Uterus (tissue), 4 donors: ENCODE data around the gene CDT1. TPM values are rescaled to one million over a fixed set of nuclear protein-coding genes. Genes with fewer than 3 reads are reported as not detected.

Source experiments
- DNase-seq, 2 donors: peaks; one replicate each; pipeline ENCODE4 v3.0.0-alpha.2; 2019 to 2020
- H3K27ac ChIP-seq, 2 donors: fragments of 200-600 bp; sonication (generic); 1 replicate in 1 of 2; 2 replicates in 1 of 2; pipeline ENCODE4 v1.5.1; 2016 to 2018
- H3K27me3 ChIP-seq, 2 donors: fragments of 200-600 bp; sonication (generic); one replicate each; pipeline ENCODE4 v1.5.1; 2018 to 2019; ENCODE audit warnings: control low read depth in 1 of 2
- H3K36me3 ChIP-seq, 2 donors: fragments of 200-600 bp; sonication (generic); one replicate each; pipeline ENCODE4 v1.5.1; 2019; ENCODE audit warnings: control low read depth in 1 of 2
- H3K4me1 ChIP-seq, 2 donors: fragments of 200-600 bp; sonication (generic); one replicate each; pipeline ENCODE4 v1.5.1; 2018 to 2019; ENCODE audit warnings: control low read depth in 1 of 2
- H3K4me3 ChIP-seq, 2 donors: fragments of 200-600 bp; sonication (generic); 1 replicate in 1 of 2; 2 replicates in 1 of 2; pipeline ENCODE4 v1.5.1; 2018 to 2019; ENCODE audit warnings: mild to moderate bottlenecking in 1 of 2
- H3K9me3 ChIP-seq, 2 donors: fragments of 200-600 bp; sonication (generic); one replicate each; pipeline ENCODE4 v1.5.1; 2019; ENCODE audit warnings: control low read depth in 1 of 2
- POLR2A ChIP-seq, 2 donors: fragments of 450-650 bp; IDR thresholded peaks; one replicate each; pipeline ENCODE4 v1.6.1; 2016; ENCODE audit warnings: antibody characterized with exemption in 2 of 2, mild to moderate bottlenecking in 1 of 2, moderate library complexity in 1 of 2
- intact Hi-C: fragments of 100-400 bp; cut with DNase I; formaldehyde crosslinking; loops from one replicate; pipeline ENCODE4 v1.15.1; 2023; ENCODE audit warnings: low total_unique reads
- total RNA-seq, 4 donors: library from RNA; depleted of rRNA in 3 of 4; stranded (reverse); fragments of >200 nt in 3 of 4; gene quantifications; one replicate each; pipeline versions ENCODE4 v1.1.0 to v1.2.4, GENCODE V29; 2014 to 2023
- TF ChIP-seq, protein P1 (sequence below), 4 experiments: fragments of 200-600 bp in 2 of 4; fragments of 450-650 bp in 2 of 4; sonication (generic) in 2 of 4; IDR thresholded peaks; one replicate each; pipeline ENCODE4 v1.5.1; 2016 to 2019; ENCODE audit warnings: antibody characterized with exemption in 4 of 4, mild to moderate bottlenecking in 2 of 4, moderate library complexity in 1 of 4
- donor health status: DM: yes; HTN: yes; CAD: no.

The CDT1 gene
- total RNA-seq, 4 donors from 2014 or later = 0.34 to 6.6 TPM; not detected in 2

DNA sequence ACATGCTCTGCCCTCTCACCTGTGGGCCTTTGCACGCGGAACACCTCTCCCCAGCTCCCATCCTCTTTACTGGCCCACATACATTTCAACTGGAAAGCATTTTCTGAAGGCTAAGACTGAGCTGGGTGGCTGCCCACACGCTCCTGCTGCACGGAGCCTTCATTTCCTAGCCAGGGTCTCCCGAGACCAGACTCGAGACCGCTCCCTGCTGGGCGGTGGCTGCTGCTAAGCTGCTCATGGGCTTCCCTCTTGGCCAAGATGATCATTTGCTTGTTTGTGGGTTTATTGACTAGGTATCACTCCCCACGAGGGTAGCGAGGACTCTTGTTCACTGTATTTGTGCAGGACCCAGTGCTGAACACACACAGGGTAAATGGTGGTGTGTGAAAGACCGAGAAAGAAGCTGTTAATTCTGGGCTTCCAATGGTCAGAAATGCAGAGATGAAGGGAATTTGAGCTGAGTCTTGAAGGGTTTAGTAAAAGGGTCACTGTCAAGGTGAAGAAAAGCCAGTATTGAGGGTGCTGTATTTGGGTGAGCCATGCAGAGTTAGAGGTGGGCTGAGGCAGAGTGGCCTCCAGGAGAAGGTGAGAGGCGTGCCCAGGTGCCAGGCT lies 54.2 kb downstream of the CDT1 start:
- Histone ChIP-seq H3K9me3 (no peaks in the 10 kb centered on the region), H3K4me3 (peak overlapping the region; percentile 90), H3K4me1 (peaks cover 0 to 17% of the 10 kb centered on the region in 2 donors), H3K36me3 (no peaks in the 10 kb centered on the region), H3K27ac (peak overlapping the region; percentile 78 to 81), H3K27me3 (no peaks in the 10 kb centered on the region)
- DNase-seq = peak; percentile 53 to 67
- TF ChIP-seq, protein P1, sequence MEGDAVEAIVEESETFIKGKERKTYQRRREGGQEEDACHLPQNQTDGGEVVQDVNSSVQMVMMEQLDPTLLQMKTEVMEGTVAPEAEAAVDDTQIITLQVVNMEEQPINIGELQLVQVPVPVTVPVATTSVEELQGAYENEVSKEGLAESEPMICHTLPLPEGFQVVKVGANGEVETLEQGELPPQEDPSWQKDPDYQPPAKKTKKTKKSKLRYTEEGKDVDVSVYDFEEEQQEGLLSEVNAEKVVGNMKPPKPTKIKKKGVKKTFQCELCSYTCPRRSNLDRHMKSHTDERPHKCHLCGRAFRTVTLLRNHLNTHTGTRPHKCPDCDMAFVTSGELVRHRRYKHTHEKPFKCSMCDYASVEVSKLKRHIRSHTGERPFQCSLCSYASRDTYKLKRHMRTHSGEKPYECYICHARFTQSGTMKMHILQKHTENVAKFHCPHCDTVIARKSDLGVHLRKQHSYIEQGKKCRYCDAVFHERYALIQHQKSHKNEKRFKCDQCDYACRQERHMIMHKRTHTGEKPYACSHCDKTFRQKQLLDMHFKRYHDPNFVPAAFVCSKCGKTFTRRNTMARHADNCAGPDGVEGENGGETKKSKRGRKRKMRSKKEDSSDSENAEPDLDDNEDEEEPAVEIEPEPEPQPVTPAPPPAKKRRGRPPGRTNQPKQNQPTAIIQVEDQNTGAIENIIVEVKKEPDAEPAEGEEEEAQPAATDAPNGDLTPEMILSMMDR (IDR thresholded peaks at IDR 0.05) = peak; percentile 44 to 60 (median 50)
- no peak for TF ChIP-seq POLR2A (IDR thresholded peaks at IDR 0.05)
- intact Hi-C loops = no loop called here

Other genes starting within 250 kb of the CDT1 start
- gene ZC3H18, start 233.4 kb upstream of the CDT1 start, total RNA-seq = 10 to 100 TPM in 2 of 4 donors, 1 to 10 TPM in 1, under 1 TPM in 1; 0.88 to 58.8 (median 9.5) TPM
- not detected for gene IL17C, start 165.2 kb upstream of the CDT1 start, total RNA-seq
- gene CYBA, start 152.7 kb upstream of the CDT1 start, total RNA-seq = 10 to 100 TPM; 17.4 to 72.0 (median 38.3) TPM
- gene MVD, start 140.7 kb upstream of the CDT1 start, total RNA-seq = 10 to 100 TPM in 2 of 4 donors, 1 to 10 TPM in 2; 2.4 to 22.1 (median 15.0) TPM
- under 1 TPM in 2 of 4 donors, not detected in 2; 0.14 to 0.43 TPM for gene SNAI3, start 117.3 kb upstream of the CDT1 start, total RNA-seq
- 10 to 100 TPM; 14.2 to 33.2 (median 20.0) TPM for gene RNF166, start 97.4 kb upstream of the CDT1 start, total RNA-seq
- gene CTU2, start 97.3 kb upstream of the CDT1 start, total RNA-seq = 10 to 100 TPM in 3 of 4 donors, under 1 TPM in 1; 0.88 to 20.3 (median 14.6) TPM
- 100 to 1,000 TPM in 2 of 4 donors, 10 to 100 TPM in 2; 62.3 to 161 (median 123) TPM for gene PIEZO1, start 18.6 kb upstream of the CDT1 start, total RNA-seq
- gene APRT, start 8.1 kb downstream of the CDT1 start, total RNA-seq = 10 to 100 TPM; 32.5 to 82.2 (median 56.3) TPM
- gene GALNS, start 53.2 kb downstream of the CDT1 start, total RNA-seq = 10 to 100 TPM in 2 of 4 donors, 1 to 10 TPM in 2; 1.8 to 36.2 (median 16.4) TPM
- gene TRAPPC2L, start 53.3 kb downstream of the CDT1 start, total RNA-seq = 100 to 1,000 TPM in 1 of 4 donors, 10 to 100 TPM in 3; 21.5 to 680 (median 70.6) TPM
- gene PABPN1L, start 62.9 kb downstream of the CDT1 start, total RNA-seq = not detected
- 10 to 100 TPM in 1 of 4 donors, 1 to 10 TPM in 1, under 1 TPM in 2; under 0.01 to 12.1 (median 3.1) TPM for gene CBFA2T3, start 173.4 kb downstream of the CDT1 start, total RNA-seq